Kidney (tissue), 14 donors: Measurements from ENCODE around the gene CCDC137. TPM values are rescaled to one million over a fixed set of nuclear protein-coding genes. Genes with fewer than 3 reads are reported as not detected.

Experiments
- DNase-seq, 5 donors: peaks; one replicate each; pipeline ENCODE4 v3.0.0-alpha.2; 2013 to 2020
- FAIRE-seq: peaks from 2 replicates; lab custom pipeline; 2012; peaks lifted over from hg19 to GRCh38; lab: Jason Lieb, UNC
- H3K27ac ChIP-seq, 2 donors: one replicate each; pipeline ENCODE4 v1.7.0; 2013; ENCODE audit warnings: low read depth in 2 of 2, low read length in 2 of 2, inconsistent platforms in 1 of 2
- H3K27me3 ChIP-seq: one replicate; pipeline ENCODE4 v1.7.1; 2013; ENCODE audit warnings: low read length, inconsistent platforms; ENCODE audit not compliant: control insufficient read depth, insufficient read depth
- H3K36me3 ChIP-seq, 3 donors: one replicate each; pipeline versions ENCODE4 v1.7.0 to v1.7.1; 2013; ENCODE audit warnings: low read length in 3 of 3, control low read depth in 1 of 3, inconsistent platforms in 1 of 3; ENCODE audit not compliant: insufficient read depth in 3 of 3, control insufficient read depth in 2 of 3
- H3K4me1 ChIP-seq, 3 donors: one replicate each; pipeline versions ENCODE4 v1.7.0 to v1.7.1; 2013; ENCODE audit warnings: low read length in 3 of 3, inconsistent platforms in 1 of 3, low read depth in 1 of 3; ENCODE audit not compliant: control insufficient read depth in 2 of 3, insufficient read depth in 2 of 3
- H3K4me3 ChIP-seq, 3 donors: one replicate each; pipeline versions ENCODE4 v1.7.0 to v1.8.1; 2013; ENCODE audit warnings: low read length in 3 of 3, control low read depth in 1 of 3, inconsistent platforms in 1 of 3
- H3K9ac ChIP-seq, 3 donors: one replicate each; pipeline versions ENCODE4 v1.7.0 to v1.7.1; 2013; ENCODE audit warnings: low read length in 3 of 3, control low read depth in 1 of 3, inconsistent platforms in 1 of 3
- H3K9me3 ChIP-seq, 3 donors: one replicate each; pipeline versions ENCODE4 v1.7.0 to v1.7.1; 2013; ENCODE audit warnings: low read length in 3 of 3, control low read depth in 1 of 3, inconsistent platforms in 1 of 3; ENCODE audit not compliant: control insufficient read depth in 2 of 3, insufficient read depth in 1 of 3
- intact Hi-C: fragments of 100-400 bp; cut with DNase I; formaldehyde crosslinking; loops from one replicate; pipeline ENCODE4 v1.11.1; 2022
- polyA plus RNA-seq: library from polyadenylated mRNA; stranded (reverse); fragments of 350-450 nt; fragmentation: Illumina TruSeq; extraction: RNeasy Lipid Tissue Mini Kit (QIAGEN cat#74804); gene quantifications from one replicate; pipeline ENCODE4 v1.2.3, GENCODE V29; 2014; ENCODE audit warnings: low read depth, low replicate concordance; ENCODE audit not compliant: insufficient read depth
- total RNA-seq: library from RNA; stranded (reverse); fragmentation: NEBNext Ultra II Directional; extraction: Animal tissue kit (Norgen Biotek cat#: 25700); gene quantifications from one replicate; pipeline ENCODE4 v1.2.1, GENCODE V29; 2021
- TF ChIP-seq, protein P1 (sequence below): IDR thresholded peaks from 3 replicates; pipeline ENCODE4 v1.5.1; 2012; ENCODE audit warnings: mild to moderate bottlenecking, moderate library complexity, borderline replicate concordance; ENCODE audit not compliant: insufficient read depth; ENCODE audit errors: extremely low read depth
- donor health status: control.
- donor health status: control.
- donor health status: control.
- donor health status: control.
- donor health status: control.
- donor health status: DM: yes; HTN: yes; CAD: no.
- donor health status: Normal renal cell carcinoma (clear cell type).

Gene CCDC137
- total and polyA plus RNA-seq, 2 donors from 2014 or later = 14.7 to 18.8 TPM

DNA sequence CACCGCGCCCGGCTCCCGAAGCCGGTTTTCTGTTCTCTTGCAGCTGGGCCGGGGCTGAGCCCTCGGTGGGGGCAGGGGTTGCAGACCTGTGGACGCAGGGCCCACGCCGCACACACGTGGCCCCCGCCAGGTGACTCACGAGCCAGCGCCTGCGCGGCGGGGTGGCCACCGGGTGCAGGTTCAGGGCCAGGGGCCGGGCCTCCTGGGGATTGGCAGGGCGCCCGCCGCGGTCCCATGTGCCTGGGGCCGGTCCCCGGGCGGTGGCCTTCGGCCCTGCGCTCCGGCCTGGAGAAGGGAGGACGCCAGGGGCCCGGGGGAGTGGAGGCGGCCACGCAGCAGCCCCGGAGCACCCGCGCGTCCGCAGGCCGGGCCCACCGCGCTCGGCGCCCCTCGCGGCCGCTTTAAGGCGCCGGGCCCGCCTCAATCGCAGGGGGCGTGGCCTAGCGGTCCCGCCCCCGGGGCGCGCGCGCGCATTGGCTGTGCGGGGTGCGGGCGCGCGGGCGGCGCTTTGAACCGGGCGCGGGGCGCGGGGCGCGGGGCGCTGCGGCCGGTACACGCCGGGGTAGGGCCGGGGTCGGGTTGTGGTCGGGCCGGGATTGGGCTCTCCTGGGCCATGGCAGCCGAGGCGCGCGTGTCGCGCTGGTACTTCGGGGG is 45.4 kb downstream of the CCDC137 start, which contains the start of gene SLC25A10:
TSS of gene SLC25A10 (plus strand) at position 471 of the 654 bp plus-strand sequence. CDS start at position 614, 143 bp downstream.
- Histone ChIP-seq H3K4me1 (peaks cover 0 to 35% (median 7%) of the 10 kb centered on the region in 3 donors), H3K9me3 (no peaks in the 10 kb centered on the region), H3K9ac (peak within 1 kb of the TSS in 1 of 3 donors; percentile 77), H3K4me3 (peak within 1 kb of the TSS; percentile 16 to 70 (median 56)), H3K27ac (peak within 1 kb of the TSS; percentile 51 to 65), H3K36me3 (no peaks in the 10 kb centered on the region), H3K27me3 (peaks cover 4% of the 10 kb centered on the region)
- FAIRE-seq = no peak
- TF ChIP-seq, protein P1, sequence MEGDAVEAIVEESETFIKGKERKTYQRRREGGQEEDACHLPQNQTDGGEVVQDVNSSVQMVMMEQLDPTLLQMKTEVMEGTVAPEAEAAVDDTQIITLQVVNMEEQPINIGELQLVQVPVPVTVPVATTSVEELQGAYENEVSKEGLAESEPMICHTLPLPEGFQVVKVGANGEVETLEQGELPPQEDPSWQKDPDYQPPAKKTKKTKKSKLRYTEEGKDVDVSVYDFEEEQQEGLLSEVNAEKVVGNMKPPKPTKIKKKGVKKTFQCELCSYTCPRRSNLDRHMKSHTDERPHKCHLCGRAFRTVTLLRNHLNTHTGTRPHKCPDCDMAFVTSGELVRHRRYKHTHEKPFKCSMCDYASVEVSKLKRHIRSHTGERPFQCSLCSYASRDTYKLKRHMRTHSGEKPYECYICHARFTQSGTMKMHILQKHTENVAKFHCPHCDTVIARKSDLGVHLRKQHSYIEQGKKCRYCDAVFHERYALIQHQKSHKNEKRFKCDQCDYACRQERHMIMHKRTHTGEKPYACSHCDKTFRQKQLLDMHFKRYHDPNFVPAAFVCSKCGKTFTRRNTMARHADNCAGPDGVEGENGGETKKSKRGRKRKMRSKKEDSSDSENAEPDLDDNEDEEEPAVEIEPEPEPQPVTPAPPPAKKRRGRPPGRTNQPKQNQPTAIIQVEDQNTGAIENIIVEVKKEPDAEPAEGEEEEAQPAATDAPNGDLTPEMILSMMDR = no peak
- intact Hi-C loops = no loop called here
- DNase-seq = peak; percentile 70 to 95 (median 87)

DNA sequence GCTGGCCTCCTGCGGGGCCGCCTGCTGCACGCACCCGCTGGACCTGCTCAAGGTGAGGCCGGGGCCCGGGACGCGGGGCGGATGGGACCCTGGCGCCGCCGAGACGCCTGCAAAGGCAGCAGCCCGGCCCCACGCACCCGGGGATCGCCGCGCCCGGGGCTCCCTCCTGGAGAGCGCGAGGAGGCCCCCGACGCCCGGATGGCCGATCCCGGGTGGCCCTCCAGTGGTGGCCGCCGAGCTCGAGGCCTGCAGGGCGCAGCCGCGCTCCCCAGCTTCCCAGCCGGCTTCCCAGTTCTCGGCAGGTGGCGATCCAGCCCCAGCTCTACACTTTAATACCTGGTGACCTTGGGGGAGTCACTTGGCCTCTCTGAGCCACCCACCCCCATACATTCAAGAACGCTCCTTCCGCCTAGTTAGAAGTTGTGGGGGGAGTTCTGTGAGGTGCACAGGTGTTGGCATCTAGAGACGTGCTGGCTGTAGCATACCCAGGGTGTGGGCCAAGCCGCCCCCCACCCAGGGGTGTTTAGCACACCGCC is 46.0 kb downstream of the CCDC137 start:
- DNase-seq = peak in 3 of 5 donors; percentile 40 to 81 (median 59)
- intact Hi-C loops = no loop called here
- peaks cover 0 to 35% (median 7%) of the 10 kb centered on the region in 3 donors for H3K4me1 ChIP-seq

DNA sequence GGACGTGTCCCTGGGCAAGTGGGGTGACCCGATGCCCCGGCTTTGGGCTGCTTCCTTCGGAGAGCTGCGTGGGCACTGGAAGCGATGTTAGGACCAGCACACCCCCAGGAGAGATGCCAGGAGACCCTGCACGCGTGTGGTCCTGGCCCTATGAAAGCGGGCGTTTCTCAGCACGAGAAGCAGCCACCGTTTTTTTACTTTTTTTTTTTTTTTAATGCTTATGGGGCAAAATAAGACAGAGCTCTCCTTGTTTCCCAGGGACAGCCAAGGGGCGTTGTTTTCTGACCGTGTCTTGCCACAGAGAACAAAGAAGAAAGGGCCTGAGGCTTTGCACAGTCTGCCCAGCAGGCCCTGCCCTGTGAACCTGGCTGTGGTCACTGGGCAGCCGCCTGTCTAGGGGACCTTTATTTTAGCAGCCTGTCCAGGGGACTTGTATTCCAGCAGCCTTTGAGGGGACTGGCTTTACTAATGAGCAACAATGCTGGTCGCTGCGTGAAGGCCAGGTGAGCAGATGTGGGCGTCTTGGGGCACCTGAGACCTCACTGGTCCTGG is 46.5 kb downstream of the CCDC137 start:
- H3K27ac ChIP-seq = peak overlapping the region; percentile 65 to 67
- DNase-seq = peak in 2 of 5 donors; percentile 31 to 77

More for the DNA sequence above, 46.0 kb downstream of the CCDC137 start:
- H3K27ac ChIP-seq = peak overlapping the region; percentile 28 to 49
- FAIRE-seq = no peak
- peak overlapping the region in 1 of 3 donors; percentile 77 for H3K9ac ChIP-seq
- no peaks in the 10 kb centered on the region for H3K9me3 ChIP-seq
- H3K4me3 ChIP-seq = peak overlapping the region; percentile 16 to 70 (median 56)
- TF ChIP-seq, protein P1 = no peak
- H3K36me3 ChIP-seq = no peaks in the 10 kb centered on the region
- H3K27me3 ChIP-seq = peaks cover 4% of the 10 kb centered on the region

More for the DNA sequence above, 46.5 kb downstream of the CCDC137 start:
- H3K4me3 ChIP-seq = peak overlapping the region; percentile 16 to 70 (median 56)
- peaks cover 4% of the 10 kb centered on the region for H3K27me3 ChIP-seq
- no peak for FAIRE-seq
- H3K9ac ChIP-seq = peak overlapping the region in 1 of 3 donors; percentile 77
- H3K9me3 ChIP-seq = no peaks in the 10 kb centered on the region
- H3K4me1 ChIP-seq = peaks cover 0 to 35% (median 7%) of the 10 kb centered on the region in 3 donors
- intact Hi-C loops = no loop called here
- TF ChIP-seq, protein P1 = no peak
- H3K36me3 ChIP-seq = no peaks in the 10 kb centered on the region
